ENCODE measurements around the gene ADAMTS12. TPM values are rescaled to one million over a fixed set of nuclear protein-coding genes. Genes with fewer than 3 reads are reported as not detected.
A peak's percentile ranks its signal among the peaks of the same experiment; 100 is the strongest.

The ADAMTS12 gene
- total and polyA plus RNA-seq, 10 of the 15 experiments (the other 5 are each of a cell fraction or from before 2014, with no cell fraction given) = 0.11 to 35.8 (median 20.7) TPM

DNA sequence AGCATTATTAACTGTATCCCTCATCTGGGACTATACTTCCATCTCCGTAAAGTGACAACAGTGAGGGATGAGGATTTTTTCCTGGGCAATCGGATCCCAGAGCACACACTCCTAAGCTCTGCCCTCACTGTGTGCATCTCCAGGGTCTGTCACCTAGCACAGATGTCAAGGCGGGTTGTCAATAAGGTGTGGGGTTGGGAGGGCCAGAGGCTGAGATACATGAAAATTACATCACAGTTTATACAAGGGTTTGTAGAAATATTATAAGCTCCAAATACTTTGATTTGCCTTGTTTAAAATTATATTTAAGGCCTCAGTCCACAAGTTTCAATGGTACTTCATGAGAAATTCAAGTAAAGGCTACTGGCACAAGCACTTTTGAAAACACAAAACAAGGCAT is 4.5 kb downstream of the ADAMTS12 start:
- ATAC-seq (no peak), FAIRE-seq (no peak), DNase-seq (ENCODE audit: low read depth, low spot score) (no peak)
- Histone ChIP-seq H3K9me3 (replicated peaks; ENCODE audit: control insufficient read depth, insufficient read depth, low read length) (no peaks in the 10 kb centered on the region), H2AFZ (ENCODE audit: control insufficient read depth, low read depth, low read length) (no peak overlapping the region), H3K27me3 (replicated peaks in 1 of 2; ENCODE audit: control insufficient read depth in 2 of 2, insufficient read depth in 2 of 2, low read length in 1 of 2) (no peaks in the 10 kb centered on the region), H3K4me2 (ENCODE audit: control insufficient read depth, insufficient read depth) (peak overlapping the region; percentile 46; the same call in 1 of the 2 replicates), H3K9ac (ENCODE audit: control insufficient read depth, insufficient read depth, low read length) (no peak overlapping the region), H4K20me1 (ENCODE audit: control insufficient read depth, insufficient read depth) (no peaks in the 10 kb centered on the region), H3K79me2 (ENCODE audit: control insufficient read depth, insufficient read depth, low read length) (peaks cover 15% of the 10 kb centered on the region), H3K27ac (ENCODE audit: control insufficient read depth, insufficient read depth) (no peak overlapping the region), H3K4me1 (ENCODE audit: control insufficient read depth, insufficient read depth, low read length) (peaks cover 5% of the 10 kb centered on the region), H3K4me3 (no peak overlapping the region), H3K36me3 (ENCODE audit: control insufficient read depth in 2 of 2, insufficient read depth in 2 of 2, low read length in 1 of 2) (no peaks in the 10 kb centered on the region)
- 81% methylated on average over 3 of the region's 3 CpGs for WGBS (ENCODE audit: insufficient coverage, insufficient replicate concordance, low lambda C conversion rate, missing lambda C conversion rate)
- ChIA-PET RAD21 (ENCODE audit: unreplicated experiment) (interaction anchor here (1.6 kb wide), 1 partner anchor 47 kb away, joined by 5 read pairs; no protein-coding TSS in a partner anchor), CTCF (interaction anchor here (1.1 to 2.3 kb wide), 2 partner anchors 11 to 16 kb away, joined by 4 to 10 read pairs; no protein-coding TSS in a partner anchor), SMC1A (ENCODE audit: uncharacterized antibody, unreplicated experiment) (interaction anchor here (0.7 to 2.4 kb wide), 6 partner anchors 8 to 211 kb away, joined by 3 to 7 read pairs (median 4); no protein-coding TSS in a partner anchor), POLR2A (no interaction called here)
- intact Hi-C loops (cut with micrococcal nuclease; ENCODE audit: unreplicated experiment) = no loop called here
- in situ Hi-C loops (cut with MboI) = no loop called here
- TF ChIP-seq TBL1XR1 (IDR thresholded peaks at IDR 0.05; ENCODE audit: low read depth, low read length) (no peak), RAD21 (IDR thresholded peaks at IDR 0.05; ENCODE audit: insufficient read depth, low read depth, low read length) (no peak), TCF12 (IDR thresholded peaks at IDR 0.05; ENCODE audit: low read depth, low read length) (no peak), CBFB (IDR thresholded peaks at IDR 0.05; ENCODE audit: low read depth) (no peak), PAX8 (IDR thresholded peaks at IDR 0.05) (no peak), BCL11A (IDR thresholded peaks at IDR 0.05; ENCODE audit: low read depth, low read length) (no peak), ASH2L (IDR thresholded peaks at IDR 0.05; ENCODE audit: borderline replicate concordance, low read depth) (no peak), MYB (IDR thresholded peaks at IDR 0.05; ENCODE audit: borderline replicate concordance, low read depth, low read length) (no peak), HDGF (IDR thresholded peaks at IDR 0.05) (no peak)
- TF ChIP-seq, protein P1, sequence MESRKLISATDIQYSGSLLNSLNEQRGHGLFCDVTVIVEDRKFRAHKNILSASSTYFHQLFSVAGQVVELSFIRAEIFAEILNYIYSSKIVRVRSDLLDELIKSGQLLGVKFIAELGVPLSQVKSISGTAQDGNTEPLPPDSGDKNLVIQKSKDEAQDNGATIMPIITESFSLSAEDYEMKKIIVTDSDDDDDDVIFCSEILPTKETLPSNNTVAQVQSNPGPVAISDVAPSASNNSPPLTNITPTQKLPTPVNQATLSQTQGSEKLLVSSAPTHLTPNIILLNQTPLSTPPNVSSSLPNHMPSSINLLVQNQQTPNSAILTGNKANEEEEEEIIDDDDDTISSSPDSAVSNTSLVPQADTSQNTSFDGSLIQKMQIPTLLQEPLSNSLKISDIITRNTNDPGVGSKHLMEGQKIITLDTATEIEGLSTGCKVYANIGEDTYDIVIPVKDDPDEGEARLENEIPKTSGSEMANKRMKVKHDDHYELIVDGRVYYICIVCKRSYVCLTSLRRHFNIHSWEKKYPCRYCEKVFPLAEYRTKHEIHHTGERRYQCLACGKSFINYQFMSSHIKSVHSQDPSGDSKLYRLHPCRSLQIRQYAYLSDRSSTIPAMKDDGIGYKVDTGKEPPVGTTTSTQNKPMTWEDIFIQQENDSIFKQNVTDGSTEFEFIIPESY (IDR thresholded peaks at IDR 0.05) = no peak
- TF ChIP-seq, protein P2, sequence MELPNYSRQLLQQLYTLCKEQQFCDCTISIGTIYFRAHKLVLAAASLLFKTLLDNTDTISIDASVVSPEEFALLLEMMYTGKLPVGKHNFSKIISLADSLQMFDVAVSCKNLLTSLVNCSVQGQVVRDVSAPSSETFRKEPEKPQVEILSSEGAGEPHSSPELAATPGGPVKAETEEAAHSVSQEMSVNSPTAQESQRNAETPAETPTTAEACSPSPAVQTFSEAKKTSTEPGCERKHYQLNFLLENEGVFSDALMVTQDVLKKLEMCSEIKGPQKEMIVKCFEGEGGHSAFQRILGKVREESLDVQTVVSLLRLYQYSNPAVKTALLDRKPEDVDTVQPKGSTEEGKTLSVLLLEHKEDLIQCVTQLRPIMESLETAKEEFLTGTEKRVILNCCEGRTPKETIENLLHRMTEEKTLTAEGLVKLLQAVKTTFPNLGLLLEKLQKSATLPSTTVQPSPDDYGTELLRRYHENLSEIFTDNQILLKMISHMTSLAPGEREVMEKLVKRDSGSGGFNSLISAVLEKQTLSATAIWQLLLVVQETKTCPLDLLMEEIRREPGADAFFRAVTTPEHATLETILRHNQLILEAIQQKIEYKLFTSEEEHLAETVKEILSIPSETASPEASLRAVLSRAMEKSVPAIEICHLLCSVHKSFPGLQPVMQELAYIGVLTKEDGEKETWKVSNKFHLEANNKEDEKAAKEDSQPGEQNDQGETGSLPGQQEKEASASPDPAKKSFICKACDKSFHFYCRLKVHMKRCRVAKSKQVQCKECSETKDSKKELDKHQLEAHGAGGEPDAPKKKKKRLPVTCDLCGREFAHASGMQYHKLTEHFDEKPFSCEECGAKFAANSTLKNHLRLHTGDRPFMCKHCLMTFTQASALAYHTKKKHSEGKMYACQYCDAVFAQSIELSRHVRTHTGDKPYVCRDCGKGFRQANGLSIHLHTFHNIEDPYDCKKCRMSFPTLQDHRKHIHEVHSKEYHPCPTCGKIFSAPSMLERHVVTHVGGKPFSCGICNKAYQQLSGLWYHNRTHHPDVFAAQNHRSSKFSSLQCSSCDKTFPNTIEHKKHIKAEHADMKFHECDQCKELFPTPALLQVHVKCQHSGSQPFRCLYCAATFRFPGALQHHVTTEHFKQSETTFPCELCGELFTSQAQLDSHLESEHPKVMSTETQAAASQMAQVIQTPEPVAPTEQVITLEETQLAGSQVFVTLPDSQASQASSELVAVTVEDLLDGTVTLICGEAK (IDR thresholded peaks at IDR 0.05; ENCODE audit: borderline replicate concordance) = no peak
- no TSS peak for BruUV-seq (replicated peaks)
